H1 (cell line): ENCODE measurements around the gene ADH1B. TPM values are rescaled to one million over a fixed set of nuclear protein-coding genes. Genes with fewer than 3 reads are reported as not detected.

ENCODE experiments used
- CTCF ChIA-PET: fragments of 300-600 bp; sonication (Branson Sonifier 250); formaldehyde crosslinking; loops from one replicate; lab custom pipeline; 2021; ENCODE audit not compliant: partially characterized antibody; lab: Charles Lee
- POLR2A ChIA-PET: fragments of 300-600 bp; sonication (Branson Sonifier 250); formaldehyde crosslinking; loops from one replicate; lab custom pipeline; 2021; ENCODE audit warnings: inconsistent platforms; ENCODE audit not compliant: partially characterized antibody; lab: Charles Lee
- DNase-seq, 2 experiments: peaks; one replicate each; pipeline versions ENCODE4 v3.0.0 to v3.0.0-alpha.2; 2010 to 2022; ENCODE audit warnings: low spot score in 2 of 2, low read depth in 1 of 2, mixed read lengths in 1 of 2
- FAIRE-seq: peaks from 2 replicates; lab custom pipeline; 2011; peaks lifted over from hg19 to GRCh38; lab: Jason Lieb, UNC
- H2AFZ ChIP-seq: 2 replicates; pipeline ENCODE4 v1.8.1; 2012; ENCODE audit warnings: low read length, inconsistent platforms
- H2AK5ac ChIP-seq: 2 replicates; pipeline ENCODE4 v1.6.1; 2013; ENCODE audit warnings: low read depth, low read length
- H2BK120ac ChIP-seq: replicated peaks from 2 replicates; pipeline ENCODE3; 2013; ENCODE audit warnings: low read depth, low read length, inconsistent platforms
- H2BK12ac ChIP-seq: 2 replicates; pipeline ENCODE4 v1.6.1; 2013; ENCODE audit warnings: low read depth, low read length
- H2BK15ac ChIP-seq: 2 replicates; pipeline ENCODE4 v1.6.1; 2013; ENCODE audit warnings: low read length
- H2BK20ac ChIP-seq: 2 replicates; pipeline ENCODE4 v1.6.1; 2013; ENCODE audit warnings: low read length
- H2BK5ac ChIP-seq: 2 replicates; pipeline ENCODE4 v1.6.1; 2013; ENCODE audit warnings: low read depth, low read length
- H3K14ac ChIP-seq: 2 replicates; pipeline ENCODE4 v1.6.1; 2013; ENCODE audit warnings: inconsistent platforms; ENCODE audit not compliant: insufficient read length
- H3K18ac ChIP-seq: 2 replicates; pipeline ENCODE4 v1.6.1; 2013; ENCODE audit warnings: low read length; ENCODE audit errors: extremely low read depth
- H3K23ac ChIP-seq: 2 replicates; pipeline ENCODE4 v1.6.1; 2013; ENCODE audit warnings: inconsistent platforms; ENCODE audit not compliant: insufficient read length
- H3K23me2 ChIP-seq: 2 replicates; pipeline ENCODE4 v1.6.1; 2013; ENCODE audit warnings: low read depth, low read length
- H3K27ac ChIP-seq: 2 replicates; pipeline ENCODE4 v1.6.1; 2011; ENCODE audit warnings: low read depth, low read length, inconsistent platforms
- H3K27me3 ChIP-seq, 4 experiments: replicated peaks in 1 of 4; 1 replicate in 1 of 4; 2 replicates in 3 of 4; pipeline versions ENCODE4 v1.6.1 to v1.8.1; 2011 to 2013; ENCODE audit warnings: low read length in 3 of 4, mild to moderate bottlenecking in 3 of 4, inconsistent platforms in 2 of 4, mixed read lengths in 2 of 4, moderate library complexity in 1 of 4; ENCODE audit not compliant: control insufficient read depth in 3 of 4, insufficient read depth in 3 of 4; ENCODE audit errors: extremely low read depth in 1 of 4
- H3K36me3 ChIP-seq, 4 experiments: 2 replicates each; pipeline versions ENCODE4 v1.6.1 to v1.8.1; 2011 to 2013; ENCODE audit warnings: mild to moderate bottlenecking in 4 of 4, low read length in 3 of 4, moderate library complexity in 2 of 4, control low read depth in 1 of 4, inconsistent platforms in 1 of 4; ENCODE audit not compliant: insufficient read depth in 4 of 4, control insufficient read depth in 2 of 4
- H3K4ac ChIP-seq: replicated peaks from 2 replicates; pipeline ENCODE3; 2013; ENCODE audit warnings: low read length, low read depth, mixed read lengths, inconsistent platforms; ENCODE audit not compliant: insufficient read length
- H3K4me1 ChIP-seq, 4 experiments: replicated peaks in 1 of 4; 1 replicate in 1 of 4; 2 replicates in 3 of 4; pipeline versions ENCODE4 v1.6.1 to v1.8.1; 2011 to 2013; ENCODE audit warnings: low read length in 3 of 4, inconsistent platforms in 2 of 4, mixed read lengths in 1 of 4; ENCODE audit not compliant: insufficient read depth in 4 of 4, control insufficient read depth in 3 of 4
- H3K4me2 ChIP-seq, 2 experiments: 2 replicates each; pipeline versions ENCODE4 v1.6.1 to v1.8.1; 2011 to 2013; ENCODE audit warnings: low read depth in 2 of 2, low read length in 2 of 2, control low read depth in 1 of 2, inconsistent platforms in 1 of 2, mild to moderate bottlenecking in 1 of 2; ENCODE audit not compliant: insufficient read depth in 1 of 2
- H3K4me3 ChIP-seq, 4 experiments: fragments of 200-600, 300-600 bp in 1 of 4; sonication (generic), shearing (Covaris generic), sonication (Bioruptor Twin) in 1 of 4; 2 replicates each; pipeline versions ENCODE4 v1.5.1 to v1.8.1; 2011 to 2016; ENCODE audit warnings: low read length in 4 of 4, low read depth in 3 of 4, control low read depth in 2 of 4, inconsistent platforms in 2 of 4, mild to moderate bottlenecking in 2 of 4, mixed read lengths in 1 of 4, moderate library complexity in 1 of 4; ENCODE audit not compliant: insufficient read depth in 2 of 4; ENCODE audit errors: extremely low read depth in 1 of 4
- H3K56ac ChIP-seq: replicated peaks from 2 replicates; pipeline ENCODE3; 2013; ENCODE audit warnings: low read depth, mild to moderate bottlenecking, mixed read lengths, low read length, inconsistent platforms; ENCODE audit not compliant: insufficient read length
- H3K79me1 ChIP-seq: 2 replicates; pipeline ENCODE4 v1.6.1; 2013; ENCODE audit warnings: low read depth, low read length, control low read depth
- H3K79me2 ChIP-seq, 2 experiments: 2 replicates each; pipeline versions ENCODE4 v1.6.1 to v1.8.1; 2012 to 2013; ENCODE audit warnings: low read length in 2 of 2, mild to moderate bottlenecking in 2 of 2, inconsistent platforms in 1 of 2; ENCODE audit not compliant: insufficient read depth in 2 of 2, control insufficient read depth in 1 of 2
- H3K9ac ChIP-seq, 4 experiments: replicated peaks in 1 of 4; 1 replicate in 1 of 4; 2 replicates in 3 of 4; pipeline versions ENCODE4 v1.6.1 to v1.8.1; 2011 to 2013; ENCODE audit warnings: low read depth in 3 of 4, low read length in 3 of 4, control low read depth in 2 of 4, mild to moderate bottlenecking in 2 of 4, moderate library complexity in 2 of 4, inconsistent platforms in 1 of 4; ENCODE audit errors: extremely low read depth in 1 of 4
- H3K9me3 ChIP-seq, 2 experiments: 2 replicates each; pipeline versions ENCODE4 v1.6.1 to v1.8.1; 2012 to 2013; ENCODE audit warnings: mild to moderate bottlenecking in 2 of 2, moderate library complexity in 2 of 2, control low read depth in 1 of 2, inconsistent platforms in 1 of 2, low read depth in 1 of 2, low read length in 1 of 2, mixed read lengths in 1 of 2; ENCODE audit not compliant: insufficient read depth in 2 of 2
- H4K20me1 ChIP-seq, 2 experiments: replicated peaks in 1 of 2; 2 replicates each; pipeline versions ENCODE3 to v1.8.1; 2011 to 2013; ENCODE audit warnings: inconsistent platforms in 2 of 2, low read length in 2 of 2, mild to moderate bottlenecking in 1 of 2; ENCODE audit not compliant: insufficient read depth in 2 of 2, control insufficient read depth in 1 of 2
- H4K5ac ChIP-seq: 2 replicates; pipeline ENCODE4 v1.6.1; 2013; ENCODE audit warnings: low read length, low read depth, mixed read lengths, inconsistent platforms; ENCODE audit not compliant: insufficient read length
- H4K8ac ChIP-seq: 2 replicates; pipeline ENCODE4 v1.8.0; 2013; ENCODE audit warnings: mild to moderate bottlenecking, moderate library complexity, low read length, inconsistent platforms; ENCODE audit not compliant: insufficient read depth; ENCODE audit errors: extremely low read depth
- H4K91ac ChIP-seq: replicated peaks from 2 replicates; pipeline ENCODE3; 2013; ENCODE audit warnings: low read length, mixed read lengths, inconsistent platforms; ENCODE audit not compliant: insufficient read length
- BACH1 ChIP-seq: IDR thresholded peaks from 2 replicates; pipeline ENCODE4 v1.6.1; 2012; ENCODE audit warnings: low read length, improper control_type of control experiment
- BCL11A ChIP-seq, 2 experiments: IDR thresholded peaks; one replicate each; pipeline ENCODE4 v1.6.1; 2011; ENCODE audit warnings: low read depth in 2 of 2, low read length in 2 of 2, mild to moderate bottlenecking in 2 of 2
- BRCA1 ChIP-seq: IDR thresholded peaks from 2 replicates; pipeline ENCODE4 v1.6.1; 2012; ENCODE audit warnings: low read depth, low read length, improper control_type of control experiment
- HDAC2 ChIP-seq, 2 experiments: fragments of 300-600 bp in 1 of 2; sonication (generic) in 1 of 2; IDR thresholded peaks; 2 replicates each; pipeline ENCODE4 v1.6.1; 2011 to 2012; ENCODE audit warnings: low read depth in 2 of 2, low read length in 2 of 2, mild to moderate bottlenecking in 2 of 2, moderate library complexity in 2 of 2, borderline replicate concordance in 1 of 2, inconsistent platforms in 1 of 2
- HDAC6 ChIP-seq: IDR thresholded peaks from one replicate; pipeline ENCODE4 v1.7.1; 2012; ENCODE audit warnings: low read depth, mild to moderate bottlenecking, inconsistent platforms, low read length, moderate library complexity
- PHF8 ChIP-seq: fragments of 200-600 bp; sonication (generic); conservative IDR thresholded peaks from 2 replicates; pipeline ENCODE4 v1.7.1; 2012; ENCODE audit warnings: low read depth, mild to moderate bottlenecking, inconsistent platforms, low read length, moderate library complexity
- POU5F1 ChIP-seq: IDR thresholded peaks from 2 replicates; pipeline ENCODE4 v1.6.1; 2011; ENCODE audit warnings: low read depth, mild to moderate bottlenecking, low read length, moderate library complexity
- RNF2 ChIP-seq: fragments of 200-900, 300-1000 bp; sonication (generic); IDR thresholded peaks from 2 replicates; pipeline ENCODE4 v1.7.1; 2016; ENCODE audit warnings: borderline replicate concordance, low read depth, mild to moderate bottlenecking, antibody characterized with exemption, low read length; ENCODE audit not compliant: poor library complexity, severe bottlenecking; ENCODE audit errors: missing control alignments
- SP1 ChIP-seq: IDR thresholded peaks from 2 replicates; pipeline ENCODE4 v1.6.1; 2011; ENCODE audit warnings: low read depth, low read length
- SP2 ChIP-seq: IDR thresholded peaks from 2 replicates; pipeline ENCODE4 v1.6.1; 2012; ENCODE audit warnings: mild to moderate bottlenecking, low read length, inconsistent platforms
- SP4 ChIP-seq: IDR thresholded peaks from 2 replicates; pipeline ENCODE4 v1.6.1; 2012; ENCODE audit warnings: low read length, inconsistent platforms
- TBP ChIP-seq: IDR thresholded peaks from 2 replicates; pipeline ENCODE4 v1.6.1; 2011; ENCODE audit warnings: low read depth, low read length, improper control_type of control experiment
- polyA plus RNA-seq, 7 experiments: library from polyadenylated mRNA; depleted of rRNA in 3 of 7; stranded (reverse) in 5 of 7; unstranded in 2 of 7; fragments of >200 nt in 5 of 7; fragments of 200-250 nt in 2 of 7; gene quantifications; 1 replicate in 5 of 7; 2 replicates in 1 of 7; 4 replicates in 1 of 7; pipeline versions ENCODE4 v1.2.1 to v1.2.3, GENCODE V29; 2011 to 2013; ENCODE audit warnings: missing spikeins in 2 of 7, mixed read lengths in 2 of 7
- total RNA-seq: library from RNA; stranded (reverse); fragmentation: NEBNext Ultra II Directional; extraction: Animal tissue kit (Norgen Biotek cat#: 25700); gene quantifications from 2 replicates; pipeline ENCODE4 v1.2.1, GENCODE V29; 2021
- TF ChIP-seq, protein P1 (sequence below), 3 experiments: IDR thresholded peaks; 1 replicate in 2 of 3; 2 replicates in 1 of 3; pipeline versions ENCODE4 v1.5.1 to v1.6.1; 2011; ENCODE audit warnings: low read length in 3 of 3, mild to moderate bottlenecking in 3 of 3, inconsistent platforms in 2 of 3, low read depth in 1 of 3, moderate library complexity in 1 of 3; ENCODE audit not compliant: insufficient read depth in 1 of 3; ENCODE audit errors: control extremely low read depth in 1 of 3

Gene ADH1B
- total and polyA plus RNA-seq, 2 of the 8 experiments (the other 6 are each of a cell fraction or from before 2014, with no cell fraction given), result not detected

DNA sequence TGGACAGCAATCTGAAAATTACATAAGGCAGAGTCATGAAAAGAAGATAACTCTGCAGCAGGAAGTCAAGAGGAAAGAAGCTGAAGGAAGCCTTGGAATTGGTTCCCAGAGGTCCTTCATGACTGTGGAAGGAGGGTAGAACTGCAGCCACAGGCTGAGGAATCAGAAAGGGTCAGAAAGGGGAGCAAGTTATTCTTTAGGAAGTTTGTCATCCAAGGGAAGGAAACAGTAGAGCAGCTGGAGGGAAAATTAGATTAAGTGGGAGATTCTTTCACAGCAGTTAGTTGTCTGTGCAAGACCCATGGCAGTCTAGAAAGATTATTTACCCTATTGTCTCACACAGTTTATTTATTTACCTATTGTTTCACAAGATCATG, 40.7 kb upstream of the ADH1B start:
- Histone ChIP-seq H3K56ac (no peak overlapping the region), H3K14ac (no peak overlapping the region), H3K79me2 (no peaks in the 10 kb centered on the region), H2BK120ac (no peak overlapping the region), H3K79me1 (no peaks in the 10 kb centered on the region), H2BK15ac (no peak overlapping the region), H3K27ac (no peak overlapping the region), H3K23ac (no peak overlapping the region), H3K4me2 (no peak overlapping the region), H3K9ac (no peak overlapping the region), H3K4me3 (no peak overlapping the region), H2AFZ (no peak overlapping the region; the same call in 1 of the 2 replicates), H3K4me1 (no peaks in the 10 kb centered on the region), H3K36me3 (no peaks in the 10 kb centered on the region; a peak in 1 of 8 replicates), H2BK12ac (no peak overlapping the region), H4K20me1 (no peaks in the 10 kb centered on the region), H4K91ac (no peak overlapping the region), H3K18ac (no peak overlapping the region), H2BK20ac (no peak overlapping the region), H3K9me3 (peaks cover 8% of the 10 kb centered on the region in 2 experiments; a peak in 3 of 4 replicates), H3K4ac (no peak overlapping the region), H4K8ac (no peak overlapping the region), H4K5ac (no peak overlapping the region), H2BK5ac (no peak overlapping the region), H3K23me2 (no peaks in the 10 kb centered on the region), H2AK5ac (no peak overlapping the region), H3K27me3 (no peaks in the 10 kb centered on the region)
- FAIRE-seq (no peak), DNase-seq (no peak)
- POLR2A ChIA-PET, result no interaction called here
- CTCF ChIA-PET, result interaction anchor here (1.6 kb wide), 1 partner anchor 16 kb away, joined by 5 read pairs; no protein-coding TSS in a partner anchor
- no peak for TF ChIP-seq TBP
- TF ChIP-seq, protein P1, sequence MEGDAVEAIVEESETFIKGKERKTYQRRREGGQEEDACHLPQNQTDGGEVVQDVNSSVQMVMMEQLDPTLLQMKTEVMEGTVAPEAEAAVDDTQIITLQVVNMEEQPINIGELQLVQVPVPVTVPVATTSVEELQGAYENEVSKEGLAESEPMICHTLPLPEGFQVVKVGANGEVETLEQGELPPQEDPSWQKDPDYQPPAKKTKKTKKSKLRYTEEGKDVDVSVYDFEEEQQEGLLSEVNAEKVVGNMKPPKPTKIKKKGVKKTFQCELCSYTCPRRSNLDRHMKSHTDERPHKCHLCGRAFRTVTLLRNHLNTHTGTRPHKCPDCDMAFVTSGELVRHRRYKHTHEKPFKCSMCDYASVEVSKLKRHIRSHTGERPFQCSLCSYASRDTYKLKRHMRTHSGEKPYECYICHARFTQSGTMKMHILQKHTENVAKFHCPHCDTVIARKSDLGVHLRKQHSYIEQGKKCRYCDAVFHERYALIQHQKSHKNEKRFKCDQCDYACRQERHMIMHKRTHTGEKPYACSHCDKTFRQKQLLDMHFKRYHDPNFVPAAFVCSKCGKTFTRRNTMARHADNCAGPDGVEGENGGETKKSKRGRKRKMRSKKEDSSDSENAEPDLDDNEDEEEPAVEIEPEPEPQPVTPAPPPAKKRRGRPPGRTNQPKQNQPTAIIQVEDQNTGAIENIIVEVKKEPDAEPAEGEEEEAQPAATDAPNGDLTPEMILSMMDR (IDR thresholded peaks at IDR 0.05; ENCODE audit: control extremely low read depth in 1 of 3, insufficient read depth in 1 of 3, low read depth in 1 of 3, low read length in 3 of 3), result no peak
- TF ChIP-seq RNF2, result no peak
- TF ChIP-seq SP4, result no peak
- no peak for TF ChIP-seq POU5F1
- no peak for TF ChIP-seq HDAC2 (IDR thresholded peaks at IDR 0.05; ENCODE audit: borderline replicate concordance in 1 of 2, low read depth in 2 of 2, low read length in 2 of 2)
- no peak for TF ChIP-seq SP2
- no peak for TF ChIP-seq BACH1
- no peak for TF ChIP-seq PHF8
- TF ChIP-seq HDAC6, result no peak
- TF ChIP-seq BCL11A (IDR thresholded peaks at IDR 0.05; ENCODE audit: low read depth in 2 of 2, low read length in 2 of 2), result no peak
- TF ChIP-seq BRCA1, result no peak
- TF ChIP-seq SP1, result no peak
